ENCODE data around the gene SLC30A7.
"Not testable (repeated sequence)": the region's sequence is repeated elsewhere in the genome, so short reads cannot be mapped to it uniquely, and the experiment has no call there.

The SLC30A7 gene

DNA sequence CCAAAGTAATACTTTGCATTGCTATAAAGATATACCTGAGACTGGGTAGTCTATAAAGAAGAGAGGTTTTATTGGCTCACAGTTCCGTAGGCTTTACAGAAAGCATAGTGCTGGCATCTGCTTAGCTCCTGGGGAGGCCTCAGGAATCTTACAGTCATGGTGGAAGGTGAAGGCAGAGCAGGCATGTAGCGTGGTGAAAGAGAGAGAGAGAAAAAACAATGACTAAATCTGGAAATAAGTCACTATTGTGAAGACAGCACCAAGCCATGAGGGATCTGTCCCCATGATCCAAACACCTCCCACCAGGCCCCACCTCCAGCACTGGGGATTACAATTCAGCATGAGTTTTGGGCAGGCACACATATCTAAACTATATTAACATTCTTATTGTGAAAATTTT is 30.4 kb downstream of the SLC30A7 start:
- DNase-seq = no peak
- in situ Hi-C loops (cut with MboI; ENCODE audit: low pct_unique_long_range_greater_than_20kb, low sequenced_read_pairs) = loop anchor here (25.0 kb wide), 1 partner anchor 336 kb away; no protein-coding TSS in a partner anchor

DNA sequence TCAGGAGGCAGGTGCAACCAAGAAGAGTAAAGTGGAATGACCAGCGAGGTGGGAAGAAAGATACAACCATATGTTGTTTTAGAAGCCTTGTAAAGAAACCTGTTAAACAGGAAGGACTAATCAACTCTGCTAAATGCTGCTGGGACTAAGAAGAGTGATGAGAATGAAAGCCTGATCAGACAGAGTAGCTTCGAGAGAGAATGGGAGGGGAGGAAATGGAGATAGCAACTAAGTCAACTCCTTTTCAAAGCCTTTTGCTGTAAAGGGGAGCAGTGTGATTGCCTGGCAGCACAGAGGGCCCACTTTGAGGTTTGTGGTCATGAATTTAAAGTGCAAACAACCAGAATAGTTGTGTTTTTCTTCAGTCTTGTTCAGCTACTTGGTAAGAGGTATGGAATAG is 31.4 kb downstream of the SLC30A7 start:
- in situ Hi-C loops (cut with MboI; ENCODE audit: low pct_unique_long_range_greater_than_20kb, low sequenced_read_pairs) = loop anchor here (25.0 kb wide), 1 partner anchor 335 kb away; no protein-coding TSS in a partner anchor

DNA sequence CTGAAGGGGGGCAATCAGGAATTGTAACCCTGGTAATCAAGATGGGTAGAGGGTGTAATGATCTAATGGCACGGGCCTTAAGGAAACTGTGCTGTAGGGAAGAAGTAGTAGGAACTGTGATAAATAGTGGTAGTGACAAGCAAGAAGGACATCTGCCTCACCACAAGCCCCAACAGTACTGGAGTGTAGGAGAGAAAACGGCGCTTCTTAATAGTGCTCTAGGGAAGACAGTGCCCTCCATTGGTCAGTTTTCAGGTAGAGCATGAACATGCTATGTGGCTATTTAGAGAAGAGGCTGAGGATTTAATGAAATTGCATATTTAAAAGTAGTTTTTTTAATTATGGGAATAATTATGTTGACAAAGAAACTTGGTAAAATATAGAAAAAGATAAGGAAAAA is 32.2 kb downstream of the SLC30A7 start:
- no peak for DNase-seq
- in situ Hi-C loops (cut with MboI; ENCODE audit: low pct_unique_long_range_greater_than_20kb, low sequenced_read_pairs) = loop anchor here (25.0 kb wide), 1 partner anchor 334 kb away; no protein-coding TSS in a partner anchor

More for the DNA sequence above, 31.4 kb downstream of the SLC30A7 start:
- peak; percentile 8 for DNase-seq

DNA sequence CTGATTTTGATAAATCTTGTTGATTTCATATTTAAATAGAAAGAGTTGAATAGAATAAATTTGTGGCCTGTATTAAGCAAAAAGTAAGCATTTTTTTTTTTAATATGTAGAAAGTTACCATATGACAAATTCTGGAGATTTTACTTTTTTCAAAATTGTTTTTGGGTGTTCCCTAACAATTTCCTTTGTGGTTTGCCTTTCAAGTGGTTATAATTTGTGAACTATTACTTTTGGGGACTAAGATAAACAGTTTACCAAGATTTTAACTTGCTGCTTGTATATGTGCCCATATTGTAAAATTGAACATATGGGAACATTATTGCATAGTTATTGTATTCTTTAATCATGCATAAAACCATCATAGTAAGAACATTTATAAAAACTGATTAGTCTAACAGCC is 34.6 kb downstream of the SLC30A7 start:
- in situ Hi-C loops (cut with MboI; ENCODE audit: low pct_unique_long_range_greater_than_20kb, low sequenced_read_pairs) = loop anchor here (25.0 kb wide), 1 partner anchor 332 kb away; no protein-coding TSS in a partner anchor
- DNase-seq = no peak

DNA sequence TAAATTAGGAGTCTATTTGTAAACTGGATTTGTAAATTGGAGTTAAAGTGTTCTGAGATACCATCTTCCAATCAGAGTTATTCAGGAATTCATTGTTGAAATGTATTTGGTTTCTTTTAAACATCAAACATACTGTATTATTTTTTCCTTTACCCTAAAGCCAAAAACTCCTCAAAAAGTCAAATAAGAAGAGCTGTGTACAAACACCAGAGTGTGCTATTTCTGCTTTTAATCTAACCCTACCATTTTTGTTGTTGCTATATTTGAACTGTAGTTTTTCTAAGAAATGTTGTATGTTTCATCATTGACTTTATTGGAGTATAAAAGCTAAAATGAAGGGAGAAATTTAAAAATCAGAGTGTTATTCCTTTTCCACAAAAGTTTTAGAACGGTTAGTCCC is 35.8 kb downstream of the SLC30A7 start:
- DNase-seq = no peak
- in situ Hi-C loops (cut with MboI; ENCODE audit: low pct_unique_long_range_greater_than_20kb, low sequenced_read_pairs) = loop anchor here (25.0 kb wide), 1 partner anchor 331 kb away; no protein-coding TSS in a partner anchor

DNA sequence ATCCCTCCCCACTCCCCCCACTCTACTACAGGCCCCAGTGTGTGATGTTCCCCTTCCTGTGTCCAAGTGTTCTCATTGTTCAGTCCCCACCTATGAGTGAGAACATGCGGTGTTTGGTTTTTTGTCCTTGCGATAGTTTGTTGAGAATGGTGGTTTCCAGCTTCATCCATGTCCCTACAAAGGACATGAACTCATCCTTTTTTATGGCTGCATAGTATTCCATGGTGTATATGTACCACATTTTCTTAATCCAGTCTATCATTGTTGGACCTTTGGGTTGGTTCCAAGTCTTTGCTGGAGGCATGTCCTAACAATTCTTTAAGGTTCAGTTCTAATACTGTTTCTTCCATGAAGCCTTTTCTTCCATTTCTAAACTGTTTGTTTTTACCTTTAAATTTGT is 37.7 kb downstream of the SLC30A7 start:
- not testable (repeated sequence) for DNase-seq
- in situ Hi-C loops (cut with MboI; ENCODE audit: low pct_unique_long_range_greater_than_20kb, low sequenced_read_pairs) = loop anchor here (25.0 kb wide), 1 partner anchor 329 kb away; no protein-coding TSS in a partner anchor

DNA sequence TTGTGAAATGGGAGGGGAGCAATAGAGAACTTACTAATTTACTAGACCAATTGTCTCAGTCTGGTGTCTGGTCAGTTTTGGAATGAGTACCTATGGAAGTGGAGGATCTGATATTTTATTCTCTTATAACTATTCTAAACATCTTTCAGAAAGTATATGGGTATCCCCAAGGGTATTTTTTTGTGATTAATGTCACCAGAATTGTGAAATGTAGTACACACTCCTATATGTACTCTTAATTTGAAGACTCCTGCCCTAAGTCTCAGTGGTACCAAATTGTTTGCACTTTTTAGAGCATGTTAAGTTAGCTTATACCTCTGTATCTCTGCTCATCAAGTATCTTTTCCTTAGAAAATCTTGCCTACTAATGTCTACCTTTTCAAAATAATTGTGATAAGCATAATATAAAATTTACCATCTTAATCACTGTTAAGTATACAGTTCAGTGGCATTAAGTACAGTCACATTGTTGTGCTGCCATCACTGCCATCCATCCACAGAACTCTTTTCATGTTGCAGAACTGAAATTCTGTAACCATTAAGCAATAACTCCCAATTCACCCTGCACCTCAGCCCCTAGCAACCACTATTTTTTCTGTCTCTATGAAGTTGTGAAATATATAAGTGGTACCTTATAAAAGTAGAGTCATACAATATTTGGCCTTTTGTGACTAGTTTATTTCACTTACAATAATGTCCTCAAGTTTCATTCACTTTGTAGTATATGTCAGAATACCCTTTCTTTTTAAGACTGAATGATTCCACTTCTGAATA is 40.5 kb downstream of the SLC30A7 start:
- in situ Hi-C loops (cut with MboI; ENCODE audit: low pct_unique_long_range_greater_than_20kb, low sequenced_read_pairs) = loop anchor here (25.0 kb wide), 1 partner anchor 326 kb away; no protein-coding TSS in a partner anchor
- DNase-seq = no peak

DNA sequence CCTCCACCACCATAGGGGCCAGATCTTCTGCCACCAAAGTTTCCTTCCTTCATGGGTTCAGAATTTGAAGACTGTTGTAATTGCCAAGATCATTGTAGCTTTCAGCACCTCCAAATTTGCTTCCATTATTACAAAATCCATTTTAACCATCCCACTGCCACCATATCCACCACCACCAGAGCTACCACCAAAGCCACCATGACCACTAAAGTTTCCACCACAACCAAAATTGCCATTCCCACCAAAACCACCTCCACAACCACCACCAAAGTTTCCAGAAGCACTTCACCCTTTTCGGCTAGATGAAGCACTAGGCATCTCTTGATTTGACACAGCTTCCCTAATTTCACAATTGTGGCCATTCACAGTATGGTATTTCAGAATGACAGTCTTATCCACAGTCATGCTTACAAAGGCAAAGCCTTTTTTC is 45.2 kb downstream of the SLC30A7 start:
- no peak for DNase-seq
- in situ Hi-C loops (cut with MboI; ENCODE audit: low pct_unique_long_range_greater_than_20kb, low sequenced_read_pairs) = loop anchor here (25.0 kb wide), 1 partner anchor 321 kb away; no protein-coding TSS in a partner anchor

DNA sequence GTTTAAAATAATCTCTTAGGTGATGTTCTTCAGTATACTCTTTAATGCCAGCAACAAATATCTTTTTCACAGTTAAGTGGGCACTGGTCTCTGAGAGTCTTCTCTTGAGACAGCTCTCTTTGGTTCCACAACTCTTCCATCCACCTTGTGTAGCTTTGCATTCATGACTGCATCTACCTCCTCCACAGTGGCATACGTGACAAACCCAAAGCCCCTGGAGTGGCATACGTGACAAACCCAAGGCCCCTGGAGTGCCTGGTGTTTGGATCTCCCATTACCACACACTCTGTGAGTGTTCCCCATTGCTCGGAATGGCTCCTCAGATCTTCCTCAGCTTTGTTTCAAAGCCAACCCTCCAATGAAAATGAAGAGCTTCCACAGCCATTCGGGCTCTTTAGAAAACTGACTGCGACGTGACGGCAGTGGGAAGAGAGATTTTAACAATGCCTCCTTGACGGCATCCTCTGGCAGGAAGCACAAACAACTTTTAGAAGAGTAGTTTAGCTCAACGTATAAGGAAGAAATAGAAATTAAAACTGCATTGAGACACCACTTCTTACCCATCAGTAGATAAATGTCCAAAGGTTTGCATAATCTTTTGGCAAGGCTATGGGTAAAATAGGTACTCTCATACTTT is 45.8 kb downstream of the SLC30A7 start:
- in situ Hi-C loops (cut with MboI; ENCODE audit: low pct_unique_long_range_greater_than_20kb, low sequenced_read_pairs) = loop anchor here (25.0 kb wide), 1 partner anchor 321 kb away; no protein-coding TSS in a partner anchor
- DNase-seq = no peak

DNA sequence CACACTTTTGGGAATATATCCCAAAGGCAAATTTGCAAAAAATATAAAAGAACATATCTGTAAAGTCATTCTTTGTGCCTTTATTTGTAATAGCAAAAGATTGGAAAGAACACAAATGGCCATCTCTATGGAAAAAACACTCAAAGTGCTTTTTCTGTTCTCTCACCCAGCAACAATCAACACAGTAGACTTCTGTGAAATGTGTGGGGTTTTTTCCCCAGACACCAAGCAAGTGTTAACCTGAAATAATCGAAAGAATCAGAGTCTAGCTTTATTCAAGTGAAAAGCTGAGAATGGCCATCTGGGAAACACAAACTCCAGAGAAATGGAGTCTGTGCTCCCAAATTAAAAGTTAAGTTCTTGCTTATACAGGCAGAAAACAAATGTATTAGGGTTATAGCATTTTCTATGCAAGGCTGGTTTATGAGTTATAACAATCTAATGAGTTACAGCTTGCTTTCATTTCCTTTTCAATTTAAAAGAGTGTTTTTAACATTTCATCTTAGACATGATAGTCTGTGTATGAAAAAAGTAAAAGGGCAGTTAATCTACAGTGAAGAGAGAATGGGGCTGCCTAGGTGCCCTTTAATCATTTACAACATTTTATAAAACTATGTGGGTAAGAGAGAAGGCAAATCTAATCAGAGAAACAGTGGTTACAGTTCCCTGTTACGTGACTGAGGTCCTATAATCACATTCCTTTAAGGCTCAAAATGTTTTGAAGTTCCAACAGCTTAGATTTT is 46.6 kb downstream of the SLC30A7 start:
- no peak for DNase-seq
- in situ Hi-C loops (cut with MboI; ENCODE audit: low pct_unique_long_range_greater_than_20kb, low sequenced_read_pairs) = loop anchor here (25.0 kb wide), 1 partner anchor 320 kb away; no protein-coding TSS in a partner anchor

DNA sequence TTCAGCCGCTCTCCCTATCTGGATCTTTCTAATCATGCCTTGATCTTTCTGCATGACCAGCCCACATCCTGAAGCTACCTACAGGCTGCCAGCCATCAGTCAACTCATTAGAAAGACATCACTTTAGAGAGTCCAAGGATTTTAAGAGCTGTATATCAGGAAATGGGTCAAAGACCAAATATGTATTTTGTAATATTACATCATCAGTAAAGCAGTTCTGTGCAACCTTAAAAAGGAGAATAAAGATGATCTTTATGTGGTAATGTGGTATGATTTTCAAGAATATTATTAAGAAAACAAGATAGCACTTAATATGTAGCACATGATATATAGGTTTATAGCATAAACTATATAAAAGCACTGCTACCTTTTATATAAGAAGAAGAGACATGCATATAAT is 47.6 kb downstream of the SLC30A7 start:
- no peak for DNase-seq
- in situ Hi-C loops (cut with MboI; ENCODE audit: low pct_unique_long_range_greater_than_20kb, low sequenced_read_pairs) = loop anchor here (25.0 kb wide), 1 partner anchor 319 kb away; no protein-coding TSS in a partner anchor

DNA sequence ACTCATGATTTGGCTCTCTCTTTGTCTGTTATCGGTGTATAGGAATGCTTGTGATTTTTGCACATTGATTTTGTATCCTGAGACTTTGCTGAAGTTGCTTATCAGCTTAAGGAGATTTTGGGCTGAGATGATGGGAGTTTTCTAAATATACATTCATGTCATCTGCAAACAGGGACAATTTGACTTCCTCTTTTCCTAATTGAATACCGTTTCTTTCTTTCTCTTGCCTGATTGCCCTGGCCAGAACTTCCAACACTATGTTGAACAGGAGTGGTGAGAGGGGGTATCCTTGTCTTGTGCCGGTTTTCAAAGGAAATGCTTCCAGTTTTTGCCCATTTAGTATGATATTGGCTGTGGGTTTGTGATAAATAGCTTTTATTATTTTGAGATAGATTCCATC is 50.2 kb downstream of the SLC30A7 start:
- DNase-seq = not testable (repeated sequence)
- in situ Hi-C loops (cut with MboI; ENCODE audit: low pct_unique_long_range_greater_than_20kb, low sequenced_read_pairs) = loop anchor here (25.0 kb wide), 1 partner anchor 316 kb away; no protein-coding TSS in a partner anchor

DNA sequence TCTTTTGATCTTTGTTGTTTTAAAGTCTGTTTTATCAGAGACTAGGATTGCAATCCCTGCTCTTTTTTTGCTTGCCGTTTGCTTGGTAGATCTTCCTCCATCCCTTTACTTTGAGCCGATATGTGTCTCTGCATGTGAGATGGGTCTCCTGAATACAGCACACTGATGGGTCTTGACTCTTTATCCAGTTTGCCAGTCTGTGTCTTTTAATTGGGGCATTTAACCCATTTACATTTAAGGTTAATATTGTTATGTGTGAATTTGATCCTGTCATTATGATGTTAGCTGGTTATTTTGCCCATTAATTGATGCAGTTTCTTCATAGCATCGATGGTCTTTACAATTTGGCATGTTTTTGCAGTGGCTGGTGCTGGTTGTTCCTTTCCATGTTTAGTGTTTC is 51.9 kb downstream of the SLC30A7 start:
- DNase-seq = not testable (repeated sequence)
- in situ Hi-C loops (cut with MboI; ENCODE audit: low pct_unique_long_range_greater_than_20kb, low sequenced_read_pairs) = loop anchor here (25.0 kb wide), 1 partner anchor 314 kb away; no protein-coding TSS in a partner anchor

DNA sequence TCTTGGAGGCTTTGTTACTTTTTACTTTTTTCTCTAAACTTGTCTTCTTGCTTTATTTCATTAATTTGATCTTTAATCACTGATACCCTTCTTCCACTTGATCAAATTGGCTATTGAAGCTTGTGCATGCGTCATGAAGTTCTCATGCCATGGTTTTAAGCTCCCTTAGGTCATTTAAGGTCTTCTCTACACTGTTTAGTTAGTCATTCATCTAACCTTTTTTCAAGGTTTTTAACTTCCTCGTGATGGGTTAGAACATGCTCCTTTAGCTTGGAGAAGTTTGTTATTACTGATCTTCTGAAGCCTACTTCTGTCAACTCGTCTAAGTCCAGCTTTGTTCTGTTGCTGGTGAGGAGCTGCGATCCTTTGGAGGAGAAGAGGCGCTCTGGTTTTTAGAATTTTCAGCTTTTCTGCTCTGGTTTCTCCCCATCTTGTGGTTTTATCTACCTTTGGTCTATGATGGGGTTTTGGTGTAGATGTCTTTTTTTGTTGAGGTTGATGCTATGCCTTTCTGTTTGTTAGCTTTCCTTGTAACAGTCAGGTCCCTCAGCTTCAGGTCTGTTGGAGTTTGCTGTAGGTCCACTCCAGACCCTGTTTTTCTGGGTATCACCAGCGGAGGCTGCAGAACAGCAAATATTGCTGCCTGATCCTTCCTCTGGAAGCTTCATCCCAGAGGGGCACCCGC is 53.0 kb downstream of the SLC30A7 start:
- in situ Hi-C loops (cut with MboI; ENCODE audit: low pct_unique_long_range_greater_than_20kb, low sequenced_read_pairs) = loop anchor here (25.0 kb wide), 1 partner anchor 313 kb away; no protein-coding TSS in a partner anchor
- not testable (repeated sequence) for DNase-seq

DNA sequence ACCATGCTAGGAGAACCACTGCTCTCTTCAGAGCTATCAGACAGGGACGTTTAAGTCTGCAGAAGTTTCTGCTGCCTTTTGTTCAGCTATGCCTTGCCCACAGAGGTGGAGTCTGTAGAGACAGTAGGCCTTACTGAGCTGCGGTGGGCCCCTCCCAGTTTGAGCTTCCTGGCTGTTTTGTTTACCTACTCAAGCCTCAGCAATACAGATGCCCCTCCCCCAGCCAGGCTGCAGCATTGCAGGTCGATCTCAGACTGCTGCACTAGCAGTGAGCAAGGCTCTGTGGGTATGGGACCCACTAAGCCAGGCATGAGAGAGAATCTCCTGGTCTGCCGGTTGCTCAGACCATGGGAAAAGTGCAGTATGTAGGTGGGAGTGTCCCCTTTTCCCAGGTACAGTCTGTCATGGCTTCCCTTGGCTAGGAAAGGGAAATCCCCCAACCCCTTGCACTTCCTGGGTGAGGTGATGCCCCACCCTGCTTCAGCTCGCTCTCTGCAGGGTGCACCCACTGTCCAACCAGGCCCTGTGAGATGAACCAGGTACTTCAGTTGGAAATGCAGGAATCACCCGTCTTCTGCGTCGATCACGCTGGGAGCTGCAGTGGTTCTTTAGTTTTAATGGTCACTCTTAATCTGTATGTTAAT is 53.7 kb downstream of the SLC30A7 start:
- in situ Hi-C loops (cut with MboI; ENCODE audit: low pct_unique_long_range_greater_than_20kb, low sequenced_read_pairs) = loop anchor here (25.0 kb wide), 1 partner anchor 313 kb away; no protein-coding TSS in a partner anchor
- not testable (repeated sequence) for DNase-seq

DNA sequence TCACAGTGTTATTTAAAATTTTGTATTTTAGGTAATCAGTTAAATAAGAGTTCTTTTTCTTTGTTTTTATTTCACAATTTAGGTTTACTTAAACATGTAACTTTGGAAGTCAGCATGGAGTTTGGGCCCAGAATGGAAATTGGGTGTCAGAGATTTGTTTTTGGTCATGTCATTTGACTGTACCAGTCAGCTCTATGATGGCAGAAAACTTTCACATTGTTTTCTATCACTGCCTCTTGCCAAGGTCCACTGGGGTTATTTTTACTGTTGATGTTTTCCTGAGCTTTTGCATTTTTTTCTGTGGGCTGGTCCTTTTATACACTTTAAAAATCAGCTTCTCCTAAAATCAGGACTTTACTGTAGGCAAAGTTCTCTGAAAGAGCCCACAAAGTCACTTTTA is 54.4 kb downstream of the SLC30A7 start:
- no peak for DNase-seq
- in situ Hi-C loops (cut with MboI; ENCODE audit: low pct_unique_long_range_greater_than_20kb, low sequenced_read_pairs) = no loop called here

DNA sequence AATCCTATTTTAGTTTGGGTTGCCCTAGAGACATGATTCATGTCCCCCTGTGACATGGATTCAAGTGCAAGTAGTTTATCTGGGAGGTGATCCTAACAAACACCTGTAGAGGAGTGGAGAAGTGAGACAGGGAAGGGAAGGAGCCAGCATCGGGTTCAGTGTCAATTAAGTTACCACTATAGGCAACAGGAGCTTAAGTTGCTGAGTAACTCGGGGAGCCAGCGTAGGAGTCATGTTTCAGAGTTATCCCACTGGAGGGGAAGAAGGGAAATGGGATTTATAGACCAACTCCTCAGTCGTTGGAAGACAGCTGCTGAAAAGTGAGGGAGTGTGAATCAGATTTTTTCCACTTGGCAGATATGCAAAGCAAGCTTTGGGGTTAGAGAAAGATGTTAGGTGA is 54.9 kb downstream of the SLC30A7 start:
- in situ Hi-C loops (cut with MboI; ENCODE audit: low pct_unique_long_range_greater_than_20kb, low sequenced_read_pairs) = no loop called here
- DNase-seq = no peak

Data from KBM-7 (cell line).